Parathyroid adenoma (tissue), 2 donors: ENCODE measurements around the gene GLYR1.

Experiments
- H2AFZ ChIP-seq: fragments of 300-600 bp; sonication (generic); one replicate; pipeline ENCODE4 v1.7.0; 2017; ENCODE audit warnings: antibody characterized with exemption, mild to moderate bottlenecking
- H3K27ac ChIP-seq: fragments of 300-600 bp; sonication (generic); one replicate; pipeline ENCODE4 v1.7.0; 2017
- H3K27me3 ChIP-seq: fragments of 300-600 bp; sonication (generic); one replicate; pipeline ENCODE4 v1.7.0; 2017; ENCODE audit warnings: low read length; ENCODE audit not compliant: control insufficient read depth, insufficient read depth
- H3K36me3 ChIP-seq: fragments of 300-600 bp; sonication (generic); one replicate; pipeline ENCODE4 v1.7.0; 2017; ENCODE audit warnings: low read length; ENCODE audit not compliant: control insufficient read depth, insufficient read depth
- H3K4me1 ChIP-seq: fragments of 300-600 bp; sonication (generic); one replicate; pipeline ENCODE4 v1.7.0; 2017; ENCODE audit warnings: control low read depth
- H3K4me2 ChIP-seq: fragments of 300-600 bp; sonication (generic); one replicate; pipeline ENCODE4 v1.7.0; 2017; ENCODE audit warnings: low read length
- H3K4me3 ChIP-seq: fragments of 300-600 bp; sonication (generic); one replicate; pipeline ENCODE4 v1.7.0; 2017; ENCODE audit warnings: low read depth, low read length
- H3K79me2 ChIP-seq: fragments of 300-600 bp; sonication (generic); one replicate; pipeline ENCODE4 v1.7.0; 2017; ENCODE audit warnings: control low read depth
- H3K9ac ChIP-seq: fragments of 300-600 bp; sonication (generic); one replicate; pipeline ENCODE4 v1.7.0; 2017; ENCODE audit warnings: mild to moderate bottlenecking
- H3K9me3 ChIP-seq: fragments of 300-600 bp; sonication (generic); one replicate; pipeline ENCODE4 v1.7.0; 2017; ENCODE audit warnings: low read length; ENCODE audit not compliant: control insufficient read depth
- TF ChIP-seq, protein P1 (sequence below): fragments of 300-600 bp; sonication (generic); IDR thresholded peaks from one replicate; pipeline ENCODE4 v1.7.0; 2017; ENCODE audit warnings: antibody characterized with exemption, mild to moderate bottlenecking
- donor health status: primary hyperparathyroidism.

Gene GLYR1

GRCh38 chr16:4855804-4856203 lies 8.7 kb upstream of the GLYR1 start:
- Histone ChIP-seq H3K27ac (no peak overlapping the region), H3K9ac (no peak overlapping the region), H3K9me3 (no peaks in the 10 kb centered on the region), H2AFZ (no peak overlapping the region), H3K36me3 (no peaks in the 10 kb centered on the region), H3K4me2 (no peak overlapping the region), H3K79me2 (peaks cover 41% of the 10 kb centered on the region), H3K4me3 (no peak overlapping the region), H3K4me1 (no peaks in the 10 kb centered on the region), H3K27me3 (no peaks in the 10 kb centered on the region)
- TF ChIP-seq, protein P1, sequence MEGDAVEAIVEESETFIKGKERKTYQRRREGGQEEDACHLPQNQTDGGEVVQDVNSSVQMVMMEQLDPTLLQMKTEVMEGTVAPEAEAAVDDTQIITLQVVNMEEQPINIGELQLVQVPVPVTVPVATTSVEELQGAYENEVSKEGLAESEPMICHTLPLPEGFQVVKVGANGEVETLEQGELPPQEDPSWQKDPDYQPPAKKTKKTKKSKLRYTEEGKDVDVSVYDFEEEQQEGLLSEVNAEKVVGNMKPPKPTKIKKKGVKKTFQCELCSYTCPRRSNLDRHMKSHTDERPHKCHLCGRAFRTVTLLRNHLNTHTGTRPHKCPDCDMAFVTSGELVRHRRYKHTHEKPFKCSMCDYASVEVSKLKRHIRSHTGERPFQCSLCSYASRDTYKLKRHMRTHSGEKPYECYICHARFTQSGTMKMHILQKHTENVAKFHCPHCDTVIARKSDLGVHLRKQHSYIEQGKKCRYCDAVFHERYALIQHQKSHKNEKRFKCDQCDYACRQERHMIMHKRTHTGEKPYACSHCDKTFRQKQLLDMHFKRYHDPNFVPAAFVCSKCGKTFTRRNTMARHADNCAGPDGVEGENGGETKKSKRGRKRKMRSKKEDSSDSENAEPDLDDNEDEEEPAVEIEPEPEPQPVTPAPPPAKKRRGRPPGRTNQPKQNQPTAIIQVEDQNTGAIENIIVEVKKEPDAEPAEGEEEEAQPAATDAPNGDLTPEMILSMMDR: no peak

- H3K27me3 ChIP-seq: no peaks in the 10 kb centered on the region
- H3K27ac ChIP-seq: no peak overlapping the region
- no peak overlapping the region for H3K4me2 ChIP-seq
- no peaks in the 10 kb centered on the region for H3K9me3 ChIP-seq
- no peaks in the 10 kb centered on the region for H3K36me3 ChIP-seq
- no peak overlapping the region for H3K9ac ChIP-seq
- TF ChIP-seq, protein P1: no peak
- H2AFZ ChIP-seq: no peak overlapping the region
- no peak overlapping the region for H3K4me3 ChIP-seq
- H3K79me2 ChIP-seq: peaks cover 43% of the 10 kb centered on the region
- H3K4me1 ChIP-seq: no peaks in the 10 kb centered on the region
Observed at GRCh38 chr16:4855371-4855770, 8.3 kb upstream of the GLYR1 start.

DNA sequence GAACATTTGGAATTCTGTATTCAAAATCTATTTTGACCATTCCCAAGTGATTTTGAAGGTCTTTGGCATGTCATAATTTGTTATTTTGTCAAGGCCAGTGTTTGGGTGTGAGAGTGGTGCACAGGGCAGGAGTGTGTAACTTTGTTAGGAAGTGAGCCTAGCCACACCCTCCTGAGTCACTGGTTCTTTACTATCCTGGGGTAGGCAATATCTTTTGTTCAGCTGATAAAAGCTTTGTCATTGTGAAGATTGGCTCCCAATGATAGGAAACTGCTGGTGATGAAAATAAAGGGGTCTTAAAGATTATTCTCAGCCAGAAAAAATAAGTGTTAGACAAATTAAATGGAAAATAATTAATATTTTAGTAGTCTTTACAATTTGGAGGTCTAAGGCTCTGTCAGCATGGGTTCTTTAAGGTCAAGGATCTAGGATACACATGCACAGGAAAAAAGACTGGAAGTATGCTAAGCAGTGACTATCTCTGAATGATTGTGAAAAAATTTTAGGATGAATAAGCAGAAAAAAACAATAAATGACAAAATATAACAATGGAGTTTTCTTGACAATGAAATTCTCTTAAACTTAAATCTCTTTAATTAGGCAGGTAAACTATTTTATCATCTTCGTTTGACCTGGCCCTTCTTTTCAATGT lies 5.3 kb upstream of the GLYR1 start:
- TF ChIP-seq, protein P1: no peak
- no peaks in the 10 kb centered on the region for H3K36me3 ChIP-seq
- no peak overlapping the region for H3K9ac ChIP-seq
- H3K9me3 ChIP-seq: no peaks in the 10 kb centered on the region
- no peak overlapping the region for H3K27ac ChIP-seq
- H3K4me3 ChIP-seq: no peak overlapping the region
- no peaks in the 10 kb centered on the region for H3K27me3 ChIP-seq
- H3K4me1 ChIP-seq: peaks cover 11% of the 10 kb centered on the region
- H2AFZ ChIP-seq: no peak overlapping the region
- peaks cover 39% of the 10 kb centered on the region for H3K79me2 ChIP-seq
- H3K4me2 ChIP-seq: no peak overlapping the region

DNA sequence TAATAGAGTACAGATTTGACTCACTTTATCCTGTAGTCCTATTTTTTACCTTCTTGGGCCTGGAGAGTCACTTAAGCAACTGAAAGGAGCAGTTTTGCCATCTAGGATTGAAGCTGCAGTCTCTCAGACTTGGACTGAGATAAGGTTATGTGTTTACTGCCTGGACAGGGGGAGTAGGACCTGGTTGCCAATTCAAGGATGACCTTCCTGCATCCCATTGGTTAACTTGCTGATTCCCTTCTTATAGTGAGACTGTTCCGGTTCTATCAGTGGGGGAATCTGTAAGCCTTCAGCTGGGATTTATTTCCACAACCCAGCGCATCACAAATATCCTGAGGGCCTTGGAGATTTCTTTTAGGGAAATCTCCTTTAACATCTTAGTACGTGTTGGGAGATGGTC lies 3.1 kb upstream of the GLYR1 start:
- Histone ChIP-seq H3K36me3 (no peaks in the 10 kb centered on the region), H3K27me3 (no peaks in the 10 kb centered on the region), H3K9ac (no peak overlapping the region), H3K4me3 (no peak overlapping the region), H2AFZ (no peak overlapping the region), H3K4me2 (no peak overlapping the region), H3K4me1 (peaks cover 17% of the 10 kb centered on the region), H3K27ac (no peak overlapping the region), H3K79me2 (peaks cover 40% of the 10 kb centered on the region), H3K9me3 (no peaks in the 10 kb centered on the region)
- TF ChIP-seq, protein P1: no peak
